ENCODE data around the gene MYZAP.

MYZAP gene

GRCh38 chr15:57565311-57565710, 26.4 kb upstream of the MYZAP start:
- DNase-seq = no peak

GRCh38 chr15:57566834-57567233, 24.9 kb upstream of the MYZAP start:
- DNase-seq = no peak

- no peak for DNase-seq
Measured at GRCh38 chr15:57567891-57568290, 23.8 kb upstream of the MYZAP start.

GRCh38 chr15:57568299-57568698, 23.4 kb upstream of the MYZAP start:
- no peak for DNase-seq

GRCh38 chr15:57570340-57570739, 21.4 kb upstream of the MYZAP start:
- DNase-seq = no peak

GRCh38 chr15:57570994-57571393, 20.7 kb upstream of the MYZAP start:
- DNase-seq = no peak

GRCh38 chr15:57571725-57572124, 20.0 kb upstream of the MYZAP start:
- no peak for DNase-seq

GRCh38 chr15:57572468-57572867, 19.2 kb upstream of the MYZAP start:
- DNase-seq = no peak

GRCh38 chr15:57573151-57573550, 18.6 kb upstream of the MYZAP start:
- DNase-seq = no peak

- DNase-seq = no peak
Measured at GRCh38 chr15:57575363-57575762, 16.3 kb upstream of the MYZAP start.

GRCh38 chr15:57578288-57578900, 13.3 kb upstream of the MYZAP start:
- no peak for DNase-seq

GRCh38 chr15:57580428-57580827, 11.3 kb upstream of the MYZAP start:
- no peak for DNase-seq

- DNase-seq = no peak
Measured at GRCh38 chr15:57580866-57581265, 10.8 kb upstream of the MYZAP start.

- DNase-seq = no peak
Measured at GRCh38 chr15:57582090-57582489, 9.6 kb upstream of the MYZAP start.

GRCh38 chr15:57583282-57583681, 8.4 kb upstream of the MYZAP start:
- DNase-seq = no peak

GRCh38 chr15:57583720-57584119, 8.0 kb upstream of the MYZAP start:
- DNase-seq = no peak

GRCh38 chr15:57586661-57587424, 4.9 kb upstream of the MYZAP start:
- no peak for DNase-seq

GRCh38 chr15:57589281-57589680, 2.4 kb upstream of the MYZAP start:
- DNase-seq = no peak

GRCh38 chr15:57589754-57590153, 1.9 kb upstream of the MYZAP start:
- DNase-seq = no peak

- no peak for DNase-seq
Measured at GRCh38 chr15:57591237-57591821, 375 bp upstream of the MYZAP start.

- no peak for DNase-seq
Measured at GRCh38 chr15:57592426-57592825, 722 bp downstream of the MYZAP start.

GRCh38 chr15:57592836-57593420, 1.2 kb downstream of the MYZAP start:
- no peak for DNase-seq

GRCh38 chr15:57594479-57594878, 2.8 kb downstream of the MYZAP start:
- DNase-seq = no peak

Measured in left hindlimb (tissue), 1 donor.